Measurements from ENCODE around the gene FOXP1.

- TF ChIP-seq CTCF (IDR thresholded peaks at IDR 0.05): no peak
- TF ChIP-seq POLR2A (IDR thresholded peaks at IDR 0.05): no peak
Observed at GRCh38 chr3:71456826-71457225, 126.7 kb downstream of the FOXP1 start.

Data from adrenal gland (tissue), 5 donors.